Inflammatory macrophage treated with lipopolysaccharide for 4 hours (primary cell): Measurements from ENCODE around the gene KLF5.
A peak's percentile ranks its signal among the peaks of the same experiment; 100 is the strongest.
"Not testable (repeated sequence)": the region's sequence is repeated elsewhere in the genome, so short reads cannot be mapped to it uniquely, and the experiment has no call there.

Experiments
- DNase-seq: peaks from one replicate; pipeline ENCODE4 v3.0.0-alpha.2; 2020

Gene KLF5

DNA sequence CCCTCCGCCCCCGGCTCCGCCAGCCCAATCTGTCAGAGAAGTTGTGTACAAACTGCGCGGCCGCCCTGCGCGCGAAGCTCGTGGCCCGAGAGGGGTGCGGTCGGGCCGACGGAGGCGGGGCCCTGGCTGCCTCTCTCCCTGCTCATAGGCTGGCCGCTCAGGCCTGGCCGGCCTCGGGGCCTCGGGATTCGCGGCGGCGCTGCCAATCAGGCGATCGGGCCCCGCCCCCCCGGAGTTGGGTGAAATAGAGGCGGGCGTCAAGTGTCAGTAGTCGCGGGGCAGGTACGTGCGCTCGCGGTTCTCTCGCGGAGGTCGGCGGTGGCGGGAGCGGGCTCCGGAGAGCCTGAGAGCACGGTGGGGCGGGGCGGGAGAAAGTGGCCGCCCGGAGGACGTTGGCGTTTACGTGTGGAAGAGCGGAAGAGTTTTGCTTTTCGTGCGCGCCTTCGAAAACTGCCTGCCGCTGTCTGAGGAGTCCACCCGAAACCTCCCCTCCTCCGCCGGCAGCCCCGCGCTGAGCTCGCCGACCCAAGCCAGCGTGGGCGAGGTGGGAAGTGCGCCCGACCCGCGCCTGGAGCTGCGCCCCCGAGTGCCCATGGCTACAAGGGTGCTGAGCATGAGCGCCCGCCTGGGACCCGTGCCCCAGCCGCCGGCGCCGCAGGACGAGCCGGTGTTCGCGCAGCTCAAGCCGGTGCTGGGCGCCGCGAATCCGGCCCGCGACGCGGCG, at the start of gene KLF5:
Gene KLF5 (plus strand): TSS at position 270 of the 724 bp plus-strand sequence. CDS start 323 bp downstream, at position 593.
- DNase-seq, result peak; percentile 93

DNA sequence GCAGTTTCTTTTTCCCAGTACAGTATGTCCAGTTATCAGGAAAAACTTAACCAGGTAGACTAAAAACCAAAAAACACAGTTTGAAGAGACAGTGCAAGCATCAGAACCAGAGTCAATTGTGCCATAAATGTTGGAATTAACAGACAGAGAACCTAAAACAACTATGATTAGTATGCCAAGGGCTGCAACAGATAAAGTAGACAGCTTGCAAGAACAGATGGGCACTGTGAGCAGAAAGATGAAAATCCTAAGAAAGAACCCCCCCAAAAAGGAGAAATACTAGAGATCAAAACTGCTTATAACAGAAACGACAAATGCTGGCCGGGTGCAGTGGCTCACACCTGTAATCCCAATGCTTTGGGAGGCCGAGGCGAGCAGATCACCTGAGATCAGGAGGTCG, 47.1 kb upstream of the KLF5 start:
- no peak for DNase-seq

GRCh38 chr13:73015805-73016204, 43.0 kb upstream of the KLF5 start:
- no peak for DNase-seq

DNA sequence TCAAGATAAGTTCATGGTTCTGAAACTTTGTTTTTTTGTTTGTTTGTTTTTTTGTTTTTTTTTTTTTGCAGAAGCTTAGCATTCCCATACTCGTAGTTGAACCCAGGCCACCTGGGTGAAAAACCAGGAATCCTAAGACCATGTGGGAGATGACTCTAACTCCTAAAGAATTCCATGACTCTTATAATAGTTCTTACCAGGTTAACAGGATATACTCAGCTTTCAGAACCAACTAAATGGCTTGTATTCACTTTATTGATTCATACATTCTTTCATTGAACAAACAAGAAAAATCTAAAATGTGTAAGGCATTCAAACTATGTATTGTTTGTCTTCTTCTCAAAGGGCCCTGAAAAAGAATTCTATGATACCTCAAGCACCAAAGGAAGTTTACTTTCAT, 40.5 kb upstream of the KLF5 start:
- DNase-seq, result no peak

GRCh38 chr13:73025217-73026012, 33.4 kb upstream of the KLF5 start:
- no peak for DNase-seq

- no peak for DNase-seq
Measured at GRCh38 chr13:73034901-73035300, 23.9 kb upstream of the KLF5 start.

DNA sequence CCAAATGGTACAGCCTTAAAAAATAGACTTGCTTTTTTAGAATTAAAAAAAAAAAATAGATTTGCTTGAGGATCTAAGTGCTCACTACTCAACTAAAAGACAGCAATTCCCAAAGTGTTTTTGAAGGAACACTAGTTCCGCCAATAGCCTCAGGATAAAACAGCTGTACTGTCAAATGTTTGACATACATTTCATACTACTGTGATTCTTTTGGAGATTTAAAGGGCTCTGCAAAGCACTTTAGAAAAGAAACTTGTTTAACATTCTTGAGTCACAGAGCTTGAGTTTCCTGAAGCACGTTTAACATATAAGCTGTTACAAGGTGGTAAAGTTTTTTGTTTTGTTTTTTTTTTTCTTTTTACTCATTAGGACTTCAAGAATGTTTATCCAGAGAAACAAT, 23.1 kb upstream of the KLF5 start:
- DNase-seq, result no peak

- DNase-seq, result no peak
Measured at GRCh38 chr13:73036566-73036965, 22.2 kb upstream of the KLF5 start.

GRCh38 chr13:73038064-73038463, 20.7 kb upstream of the KLF5 start:
- DNase-seq, result no peak

DNA sequence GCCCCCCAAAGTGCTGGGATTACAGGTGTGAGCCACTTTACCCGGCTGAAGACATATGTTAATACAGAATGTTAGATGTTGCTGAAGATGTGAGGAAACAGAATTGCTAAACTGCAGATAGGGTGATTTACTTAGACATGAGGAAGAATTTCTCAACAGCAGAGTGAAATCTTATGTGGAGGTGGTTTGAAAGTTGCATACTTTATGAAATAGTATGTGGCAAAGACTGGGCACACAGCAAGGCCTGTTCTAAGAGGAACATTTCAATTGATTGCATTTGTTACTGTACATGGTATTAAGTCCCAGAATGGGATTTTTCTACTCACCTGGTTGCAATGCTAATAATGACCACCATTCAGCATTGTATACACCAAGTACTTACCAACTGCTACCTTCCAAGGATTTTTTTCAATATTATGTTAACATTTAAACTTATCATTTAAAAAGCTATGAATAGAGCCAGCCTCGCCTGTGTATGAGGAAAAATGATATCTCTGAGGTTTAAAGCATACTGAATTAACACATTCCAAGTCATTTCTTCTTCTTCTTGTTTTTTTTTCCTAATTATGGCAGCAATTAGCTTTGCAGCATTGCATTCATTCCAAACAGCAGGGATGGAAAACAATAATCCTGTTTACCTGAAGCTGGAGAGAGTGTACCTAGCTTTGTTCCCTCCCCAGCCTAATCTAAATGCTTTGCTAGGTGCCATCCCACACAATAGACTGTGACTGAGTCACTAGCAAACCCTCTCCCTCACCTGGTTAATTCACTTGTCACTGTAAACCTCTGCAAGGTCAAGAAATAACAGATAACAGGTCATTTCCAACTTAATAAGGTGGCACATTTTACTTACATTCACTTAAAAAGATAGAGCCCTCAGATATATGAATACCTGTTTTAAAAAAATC, 19.4 kb upstream of the KLF5 start:
- DNase-seq, result peak; percentile 70

- no peak for DNase-seq
Measured at GRCh38 chr13:73040484-73040883, 18.3 kb upstream of the KLF5 start.

- DNase-seq, result no peak
Measured at GRCh38 chr13:73040968-73041596, 17.7 kb upstream of the KLF5 start.

DNA sequence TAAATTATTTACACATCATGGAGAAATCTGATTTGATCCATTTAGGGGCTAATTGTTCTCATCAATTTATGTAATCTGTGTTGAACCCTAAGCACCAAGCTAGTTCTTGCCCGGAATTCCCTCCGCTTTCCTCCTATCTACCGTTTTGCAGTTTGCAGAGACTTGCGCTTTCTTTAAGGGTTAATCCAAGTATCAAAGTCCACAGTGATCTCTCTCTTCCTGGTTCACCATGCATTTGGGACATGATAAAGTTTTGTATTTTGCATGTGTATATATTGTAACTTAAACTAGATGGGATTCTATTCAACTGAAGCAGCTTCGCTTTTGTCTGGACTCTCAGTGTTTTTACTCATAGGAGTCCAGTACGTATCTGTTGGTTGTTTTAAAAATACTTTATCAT, 13.8 kb upstream of the KLF5 start:
- no peak for DNase-seq

DNA sequence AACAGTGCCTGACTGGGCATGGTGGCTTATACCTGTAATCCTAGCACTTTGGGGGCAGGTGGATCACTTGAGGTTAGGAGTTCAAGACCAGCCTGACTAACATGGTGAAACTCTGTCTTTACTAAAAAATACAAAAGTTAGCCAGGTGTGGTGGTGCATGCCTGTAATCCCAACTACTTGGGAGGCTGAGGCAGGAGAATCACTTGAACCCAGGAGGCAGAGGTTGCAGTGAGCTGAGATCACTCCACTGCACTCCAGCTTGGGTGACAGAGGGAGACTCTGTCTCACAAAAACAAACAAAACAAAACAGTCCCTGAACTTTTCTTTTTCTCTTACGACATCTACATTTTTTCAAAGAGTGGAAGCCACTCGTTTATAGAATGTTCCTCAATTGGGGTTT, 10.2 kb upstream of the KLF5 start:
- not testable (repeated sequence) for DNase-seq

GRCh38 chr13:73054712-73055111, 4.1 kb upstream of the KLF5 start:
- no peak for DNase-seq

DNA sequence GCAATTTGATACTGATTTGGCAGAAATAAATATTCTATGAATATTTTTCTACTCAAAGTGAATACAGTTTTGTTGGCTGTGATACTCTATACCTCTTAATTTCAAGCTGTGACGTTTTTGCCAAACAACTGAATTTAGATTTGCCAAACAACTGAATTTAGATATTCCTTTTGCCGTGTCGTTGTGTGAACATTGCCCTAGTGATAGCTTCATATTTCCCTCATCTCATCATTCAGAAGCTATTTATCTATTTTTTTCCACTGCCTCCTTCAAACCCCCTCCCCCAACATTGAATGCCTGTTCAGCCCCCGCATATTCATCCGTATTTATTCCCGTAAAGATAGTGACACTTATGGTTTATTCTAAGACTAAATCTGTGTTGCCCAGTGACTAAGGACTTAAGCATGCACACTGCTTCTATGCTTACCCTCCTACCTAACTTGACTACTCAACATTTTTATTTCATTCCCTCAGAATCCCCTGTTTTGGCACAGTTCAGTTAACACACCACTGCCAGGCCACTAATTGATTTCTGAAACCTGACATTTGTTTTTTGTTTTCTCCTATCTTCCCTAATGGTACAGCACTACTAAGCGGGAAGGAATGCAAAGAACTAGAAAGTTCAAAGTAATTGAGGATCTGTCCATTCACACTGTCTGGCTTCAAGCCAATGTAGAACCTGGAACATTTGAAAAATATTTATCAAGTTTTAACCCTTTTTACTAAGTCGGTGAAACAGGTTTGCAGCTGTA, 2.8 kb upstream of the KLF5 start:
- no peak for DNase-seq

- no peak for DNase-seq
Measured at GRCh38 chr13:73056565-73056962, 2.2 kb upstream of the KLF5 start.

- DNase-seq, result no peak
Measured at GRCh38 chr13:73057284-73058063, 1.3 kb upstream of the KLF5 start.

DNA sequence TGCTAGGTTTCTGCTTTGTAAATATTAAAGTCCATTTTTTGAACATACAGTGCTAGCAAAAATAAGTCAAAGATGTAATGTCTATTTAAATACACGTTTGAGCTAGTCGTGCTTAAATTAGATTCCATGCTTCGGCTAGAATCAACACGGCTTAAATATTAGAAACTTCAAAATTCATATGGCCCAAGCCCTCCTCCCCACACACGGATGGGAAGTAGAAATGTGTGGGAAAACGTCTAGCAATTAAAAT, 816 bp upstream of the KLF5 start:
- no peak for DNase-seq

DNA sequence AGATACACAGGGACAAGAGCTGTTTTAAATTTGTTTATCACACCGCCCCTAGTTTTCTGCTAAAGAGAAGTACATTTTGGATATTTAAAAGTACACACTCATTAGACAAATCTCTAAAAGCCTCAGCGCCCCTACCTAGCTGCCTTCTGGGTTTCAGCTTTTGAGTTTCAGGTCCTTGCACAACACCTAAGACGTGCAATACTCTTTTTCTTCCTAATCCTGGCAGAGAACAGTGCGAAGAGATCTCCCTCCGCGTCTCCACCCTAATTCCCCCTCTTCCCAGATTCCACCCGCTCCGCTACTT, 421 bp upstream of the KLF5 start:
- no peak for DNase-seq

GRCh38 chr13:73059460-73060250, 850 bp downstream of the KLF5 start:
- DNase-seq, result peak; percentile 13
